OCI-LY1 (cell line): ENCODE data around the gene RNF6.

Experiments
- H2AFZ ChIP-seq: fragments of 200-600 bp; sonication (generic), shearing (Covaris generic); 2 replicates; pipeline ENCODE4 v1.6.0; 2014; ENCODE audit warnings: antibody characterized with exemption, mild to moderate bottlenecking, low read length
- H3F3A ChIP-seq: fragments of 200-600 bp; sonication (generic), shearing (Covaris generic); 2 replicates; pipeline ENCODE4 v1.6.0; 2014; ENCODE audit warnings: mild to moderate bottlenecking, antibody characterized with exemption, low read length, moderate library complexity; ENCODE audit not compliant: insufficient read depth
- H3K27ac ChIP-seq: fragments of 200-600 bp; sonication (generic); 2 replicates; pipeline ENCODE4 v1.5.1; 2014; ENCODE audit warnings: low read length, mixed run types, mild to moderate bottlenecking, low read depth; ENCODE audit not compliant: poor library complexity, severe bottlenecking
- H3K27me3 ChIP-seq: fragments of 200-600 bp; sonication (generic); 2 replicates; pipeline ENCODE4 v1.6.0; 2014; ENCODE audit warnings: antibody characterized with exemption, mild to moderate bottlenecking, low read length, moderate library complexity; ENCODE audit not compliant: insufficient read depth
- H3K36me3 ChIP-seq: fragments of 200-600 bp; sonication (generic); 2 replicates; pipeline ENCODE4 v1.6.1; 2014; ENCODE audit warnings: mild to moderate bottlenecking, antibody characterized with exemption, low read length, moderate library complexity, mixed read lengths; ENCODE audit not compliant: insufficient read depth
- H3K4me1 ChIP-seq: fragments of 200-600 bp; sonication (generic); 2 replicates; pipeline ENCODE4 v1.5.1; 2014; ENCODE audit warnings: mild to moderate bottlenecking, low read length, moderate library complexity; ENCODE audit not compliant: insufficient read depth, severe bottlenecking
- H3K4me2 ChIP-seq: fragments of 200-600 bp; sonication (generic), shearing (Covaris generic); 2 replicates; pipeline ENCODE4 v1.6.1; 2014; ENCODE audit warnings: low read length
- H3K4me3 ChIP-seq: fragments of 200-600 bp; sonication (generic); 2 replicates; pipeline ENCODE4 v1.5.1; 2014; ENCODE audit warnings: low read length, low read depth, mild to moderate bottlenecking, mixed read lengths; ENCODE audit not compliant: poor library complexity, severe bottlenecking
- H3K79me2 ChIP-seq: fragments of 200-600 bp; shearing (Covaris generic); 2 replicates; pipeline ENCODE4 v1.6.1; 2016; ENCODE audit warnings: mixed run types, low read length, mixed read lengths; ENCODE audit not compliant: insufficient read depth
- H3K9ac ChIP-seq: fragments of 200-600 bp; sonication (generic), shearing (Covaris generic); 2 replicates; pipeline ENCODE4 v1.6.1; 2014; ENCODE audit warnings: mild to moderate bottlenecking, low read length, mixed read lengths
- H3K9me2 ChIP-seq: fragments of 200-600 bp; sonication (generic), shearing (Covaris generic); 2 replicates; pipeline ENCODE4 v1.6.1; 2014; ENCODE audit warnings: low read depth, mild to moderate bottlenecking, low read length, mixed read lengths
- H3K9me3 ChIP-seq: fragments of 200-600 bp; shearing (Covaris generic); 2 replicates; pipeline ENCODE4 v1.6.1; 2014; ENCODE audit warnings: low read length, mixed read lengths
- H4K20me1 ChIP-seq: fragments of 200-600 bp; sonication (generic), shearing (Covaris generic); 2 replicates; pipeline ENCODE4 v1.6.0; 2016; ENCODE audit warnings: mild to moderate bottlenecking, low read length; ENCODE audit not compliant: insufficient read depth
- EZH2 ChIP-seq: fragments of 200-600 bp; sonication (generic), shearing (Covaris generic); IDR thresholded peaks from 2 replicates; pipeline ENCODE4 v1.8.0; 2017; ENCODE audit warnings: borderline replicate concordance, mixed run types, mild to moderate bottlenecking, antibody characterized with exemption, low read length, moderate library complexity, mixed read lengths
- TF ChIP-seq, protein P1 (sequence below): fragments of 200-600 bp; sonication (generic), shearing (Covaris generic); IDR thresholded peaks from 2 replicates; pipeline ENCODE4 v1.5.1; 2017; ENCODE audit warnings: mild to moderate bottlenecking, antibody characterized with exemption, low read length, moderate library complexity, mixed read lengths

RNF6 gene

GRCh38 chr13:26220575-26220974 lies 1.5 kb downstream of the RNF6 start:
- no peak overlapping the region for H3K27ac ChIP-seq
- no peaks in the 10 kb centered on the region for H3K9me3 ChIP-seq
- peaks cover 23% of the 10 kb centered on the region for H3K4me1 ChIP-seq
- H3K4me2 ChIP-seq: peak overlapping the region; percentile 67
- H3K36me3 ChIP-seq: peaks cover 46% of the 10 kb centered on the region
- H3K9me2 ChIP-seq: no peaks in the 10 kb centered on the region
- no peak overlapping the region for H2AFZ ChIP-seq
- H4K20me1 ChIP-seq: no peaks in the 10 kb centered on the region
- peak overlapping the region; percentile 91 for H3K9ac ChIP-seq
- H3K27me3 ChIP-seq: no peaks in the 10 kb centered on the region
- no peaks in the 10 kb centered on the region for H3F3A ChIP-seq
- peaks cover 12% of the 10 kb centered on the region for H3K79me2 ChIP-seq
- TF ChIP-seq, protein P1, sequence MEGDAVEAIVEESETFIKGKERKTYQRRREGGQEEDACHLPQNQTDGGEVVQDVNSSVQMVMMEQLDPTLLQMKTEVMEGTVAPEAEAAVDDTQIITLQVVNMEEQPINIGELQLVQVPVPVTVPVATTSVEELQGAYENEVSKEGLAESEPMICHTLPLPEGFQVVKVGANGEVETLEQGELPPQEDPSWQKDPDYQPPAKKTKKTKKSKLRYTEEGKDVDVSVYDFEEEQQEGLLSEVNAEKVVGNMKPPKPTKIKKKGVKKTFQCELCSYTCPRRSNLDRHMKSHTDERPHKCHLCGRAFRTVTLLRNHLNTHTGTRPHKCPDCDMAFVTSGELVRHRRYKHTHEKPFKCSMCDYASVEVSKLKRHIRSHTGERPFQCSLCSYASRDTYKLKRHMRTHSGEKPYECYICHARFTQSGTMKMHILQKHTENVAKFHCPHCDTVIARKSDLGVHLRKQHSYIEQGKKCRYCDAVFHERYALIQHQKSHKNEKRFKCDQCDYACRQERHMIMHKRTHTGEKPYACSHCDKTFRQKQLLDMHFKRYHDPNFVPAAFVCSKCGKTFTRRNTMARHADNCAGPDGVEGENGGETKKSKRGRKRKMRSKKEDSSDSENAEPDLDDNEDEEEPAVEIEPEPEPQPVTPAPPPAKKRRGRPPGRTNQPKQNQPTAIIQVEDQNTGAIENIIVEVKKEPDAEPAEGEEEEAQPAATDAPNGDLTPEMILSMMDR: no peak
- no peak for TF ChIP-seq EZH2
- H3K4me3 ChIP-seq: peak overlapping the region; percentile 88

DNA sequence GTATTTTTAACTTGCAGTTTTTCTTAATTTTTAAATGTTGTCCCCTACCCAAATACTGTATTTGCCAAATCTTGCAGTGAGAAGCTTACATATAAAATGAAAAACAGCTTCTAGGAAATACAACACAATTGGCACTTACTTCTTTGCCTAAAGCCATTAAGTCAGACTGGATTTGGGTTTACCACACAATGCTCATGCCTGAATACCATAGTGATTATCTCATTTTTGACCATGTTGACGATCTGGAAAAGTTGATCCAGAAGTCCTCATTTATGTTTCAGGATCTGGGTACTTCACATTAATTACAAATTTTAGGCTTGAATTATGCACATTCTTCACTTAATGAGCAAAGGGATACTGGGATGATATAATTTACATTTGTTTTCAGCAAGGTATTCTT lies 2.4 kb downstream of the RNF6 start:
- Histone ChIP-seq H3K4me3 (no peak overlapping the region), H3K9me3 (no peaks in the 10 kb centered on the region), H3K79me2 (peaks cover 12% of the 10 kb centered on the region), H3F3A (no peaks in the 10 kb centered on the region), H3K4me2 (no peak overlapping the region; the same call in 1 of the 2 replicates), H4K20me1 (no peaks in the 10 kb centered on the region), H3K4me1 (peaks cover 23% of the 10 kb centered on the region), H3K27me3 (no peaks in the 10 kb centered on the region), H3K27ac (no peak overlapping the region), H3K36me3 (peaks cover 54% of the 10 kb centered on the region), H3K9ac (no peak overlapping the region), H3K9me2 (no peaks in the 10 kb centered on the region), H2AFZ (no peak overlapping the region)
- TF ChIP-seq, protein P1: no peak
- TF ChIP-seq EZH2: no peak

GRCh38 chr13:26216042-26216441 lies 6.1 kb downstream of the RNF6 start:
- Histone ChIP-seq H3K9ac (no peak overlapping the region), H3K27ac (no peak overlapping the region), H3F3A (no peaks in the 10 kb centered on the region), H3K36me3 (peaks cover 89% of the 10 kb centered on the region), H3K4me2 (no peak overlapping the region), H4K20me1 (no peaks in the 10 kb centered on the region), H3K4me3 (no peak overlapping the region), H3K9me2 (no peaks in the 10 kb centered on the region), H3K4me1 (peaks cover 13% of the 10 kb centered on the region), H2AFZ (no peak overlapping the region), H3K79me2 (peaks cover 6% of the 10 kb centered on the region), H3K9me3 (no peaks in the 10 kb centered on the region), H3K27me3 (no peaks in the 10 kb centered on the region)
- no peak for TF ChIP-seq EZH2
- TF ChIP-seq, protein P1: no peak
